HG03039 (cell line): ENCODE results near the gene SLC28A3.
"Not testable (repeated sequence)": the region's sequence is repeated elsewhere in the genome, so short reads cannot be mapped to it uniquely, and the experiment has no call there.

ENCODE experiments used
- ATAC-seq: cut with Tn5 transposase; IDR thresholded peaks from one replicate; pipeline ENCODE4 v1.9.1; 2021; ENCODE audit warnings: mild to moderate bottlenecking, moderate library complexity; ENCODE audit not compliant: unreplicated experiment

SLC28A3 gene

GRCh38 chr9:84340535-84340934 lies at the start of gene SLC28A3:
SLC28A3 (minus strand) TSS chr9:84340758; CDS start chr9:84340633, 125 bp downstream.
- ATAC-seq = no peak

- not testable (repeated sequence) for ATAC-seq
Measured at GRCh38 chr9:84390254-84390653, 49.7 kb upstream of the SLC28A3 start.

GRCh38 chr9:84387821-84388220 lies 47.3 kb upstream of the SLC28A3 start:
- ATAC-seq = no peak

GRCh38 chr9:84386753-84387152 lies 46.2 kb upstream of the SLC28A3 start:
- ATAC-seq = no peak

- no peak for ATAC-seq
Measured at GRCh38 chr9:84385386-84386040, 45.0 kb upstream of the SLC28A3 start.

GRCh38 chr9:84384617-84385016 lies 44.1 kb upstream of the SLC28A3 start:
- no peak for ATAC-seq

GRCh38 chr9:84383178-84383577 lies 42.6 kb upstream of the SLC28A3 start:
- ATAC-seq = no peak

- ATAC-seq = no peak
Measured at GRCh38 chr9:84382720-84383119, 42.2 kb upstream of the SLC28A3 start.

- ATAC-seq = no peak
Measured at GRCh38 chr9:84381508-84381907, 41.0 kb upstream of the SLC28A3 start.

- no peak for ATAC-seq
Measured at GRCh38 chr9:84379740-84380139, 39.2 kb upstream of the SLC28A3 start.

- no peak for ATAC-seq
Measured at GRCh38 chr9:84375954-84376353, 35.4 kb upstream of the SLC28A3 start.

GRCh38 chr9:84374516-84374915 lies 34.0 kb upstream of the SLC28A3 start:
- no peak for ATAC-seq

- ATAC-seq = no peak
Measured at GRCh38 chr9:84374013-84374412, 33.5 kb upstream of the SLC28A3 start.

GRCh38 chr9:84371737-84372136 lies 31.2 kb upstream of the SLC28A3 start:
- ATAC-seq = no peak

GRCh38 chr9:84368601-84369000 lies 28.0 kb upstream of the SLC28A3 start:
- ATAC-seq = no peak

GRCh38 chr9:84367726-84368125 lies 27.2 kb upstream of the SLC28A3 start:
- ATAC-seq = not testable (repeated sequence)

- ATAC-seq = no peak
Measured at GRCh38 chr9:84366683-84367082, 26.1 kb upstream of the SLC28A3 start.

- not testable (repeated sequence) for ATAC-seq
Measured at GRCh38 chr9:84364894-84365490, 24.4 kb upstream of the SLC28A3 start.

GRCh38 chr9:84361645-84362044 lies 21.1 kb upstream of the SLC28A3 start:
- no peak for ATAC-seq

GRCh38 chr9:84357275-84357674 lies 16.7 kb upstream of the SLC28A3 start:
- ATAC-seq = no peak

- ATAC-seq = no peak
Measured at GRCh38 chr9:84354035-84354434, 13.5 kb upstream of the SLC28A3 start.

GRCh38 chr9:84349671-84350070 lies 9.1 kb upstream of the SLC28A3 start:
- ATAC-seq = no peak

GRCh38 chr9:84343111-84343521 lies 2.6 kb upstream of the SLC28A3 start:
- ATAC-seq = no peak
